Motor neuron (in vitro differentiated cells): ENCODE results near the gene INTS14. TPM values are rescaled to one million over a fixed set of nuclear protein-coding genes. Genes with fewer than 3 reads are reported as not detected.

Source experiments
- ATAC-seq, 8 experiments: fragments of 200-7000 bp; cut with Tn5 transposase; replicated peaks in 6 of 8; 2 replicates each; pipeline ENCODE4 v1.8.0; 2021; ENCODE audit warnings: mild to moderate bottlenecking in 8 of 8, moderate library complexity in 8 of 8
- H3K27ac ChIP-seq, 2 donors: fragments of 250-450 bp; sonication (Bioruptor Pico); 2 replicates each; pipeline ENCODE4 v1.9.0; 2021; ENCODE audit warnings: antibody characterized with exemption in 2 of 2, mild to moderate bottlenecking in 2 of 2, moderate library complexity in 1 of 2
- H3K4me1 ChIP-seq, 2 donors: fragments of 250-450 bp; sonication (Bioruptor Pico); replicated peaks in 1 of 2; 2 replicates each; pipeline ENCODE4 v1.6.1; 2021; ENCODE audit warnings: antibody characterized with exemption in 2 of 2, mild to moderate bottlenecking in 2 of 2, moderate library complexity in 1 of 2
- H3K4me3 ChIP-seq, 5 donors: fragments of 250-450 bp; sonication (Bioruptor Pico); 2 replicates each; pipeline ENCODE4 v1.9.0; 2021; ENCODE audit warnings: antibody characterized with exemption in 5 of 5, mild to moderate bottlenecking in 5 of 5, moderate library complexity in 4 of 5
- WGBS, 10 experiments: fragments of 450-650 bp; shearing (Covaris generic); methylation state at CpG; one replicate each; pipeline ENCODE4 v1.0.0; 2022; 5-methylcytosine and 5-hydroxymethylcytosine counted together
- in situ Hi-C, 9 experiments: fragments of 400-800 bp; cut with MboI; loops; one replicate each; pipeline ENCODE4 v1.15.0; 2021; ENCODE audit warnings: low sequenced_read_pairs in 9 of 9, low pct_unique_long_range_greater_than_20kb in 2 of 9; ENCODE audit not compliant: unreplicated experiment in 9 of 9
- total RNA-seq, 8 experiments: library from RNA; unstranded; fragments of 300-600 nt; gene quantifications; 2 replicates each; pipeline versions ENCODE4 v1.2.3 to v1.2.4, GENCODE V29; 2022

INTS14 gene
- total RNA-seq, 8 experiments from 2014 or later: 27.6 to 46.8 (median 32.9) TPM

DNA sequence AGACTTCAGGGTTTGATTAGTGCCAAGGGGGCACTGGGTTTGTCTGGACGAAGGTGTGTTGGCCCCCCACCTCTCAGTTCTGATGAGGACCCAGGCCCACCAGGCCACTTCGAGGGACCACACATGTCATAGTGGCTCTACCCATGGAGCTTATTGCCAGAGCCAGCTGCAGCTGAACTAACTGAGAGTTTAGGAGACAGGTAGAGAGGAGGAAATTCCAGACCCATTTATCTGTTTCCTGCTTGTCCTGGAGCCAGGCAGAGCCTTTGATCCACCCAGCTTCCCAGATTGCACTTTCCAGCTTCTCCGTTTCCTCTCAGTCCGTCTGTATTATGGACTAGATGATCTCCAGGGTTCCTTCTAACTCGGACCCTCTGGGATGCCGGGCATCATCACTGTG lies 31.7 kb upstream of the INTS14 start:
- in situ Hi-C loops: no loop called here
- H3K4me1 ChIP-seq: peaks cover 14 to 15% of the 10 kb centered on the region in 2 donors
- 20 to 92% (median 84%) methylated on average over 1 to 4 of the region's 6 CpGs; no CpG with 5 or more reads in 4 of the 10 experiments for WGBS, 10 experiments
- no peak overlapping the region for H3K4me3 ChIP-seq
- no peak for ATAC-seq
- peak overlapping the region in 1 of 2 donors; percentile 75 for H3K27ac ChIP-seq

GRCh38 chr15:65641768-65642475 lies 31.0 kb upstream of the INTS14 start:
- no peak overlapping the region for H3K4me3 ChIP-seq
- peak overlapping the region; percentile 2 to 75 for H3K27ac ChIP-seq
- H3K4me1 ChIP-seq: peaks cover 14 to 15% of the 10 kb centered on the region in 2 donors
- WGBS, 10 experiments: 12 to 100% (median 20%) methylated on average over 1 to 4 of the region's 6 CpGs; no CpG with 5 or more reads in 3 of the 10 experiments
- in situ Hi-C loops: no loop called here
- ATAC-seq: peak; percentile 51 to 91 (median 80)

DNA sequence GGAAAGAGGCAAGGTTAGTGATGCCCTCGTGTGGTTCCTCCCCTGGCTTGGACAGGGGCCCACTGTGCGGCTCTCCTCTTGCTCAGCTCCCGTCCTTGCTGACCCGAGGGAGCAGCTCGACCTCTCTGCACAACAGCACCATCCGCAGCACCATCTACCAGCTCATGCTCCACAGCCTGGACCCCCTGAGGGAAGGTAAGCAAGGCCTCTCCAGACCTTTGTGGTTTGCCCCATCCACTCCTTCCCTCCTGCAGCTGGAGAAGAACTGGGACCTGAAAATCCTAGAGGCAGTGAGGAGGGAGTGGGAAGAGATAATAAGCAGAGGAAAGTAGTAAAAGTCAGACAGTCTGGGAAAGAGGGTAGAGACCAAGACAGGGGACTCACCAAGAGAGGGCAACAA lies 28.6 kb upstream of the INTS14 start:
- 35 to 100% (median 73%) methylated on average over 1 to 6 of the region's 6 CpGs; no CpG with 5 or more reads in 6 of the 10 experiments for WGBS, 10 experiments
- no peak for ATAC-seq
- no peak overlapping the region for H3K4me3 ChIP-seq
- in situ Hi-C loops: no loop called here
- peaks cover 14 to 15% of the 10 kb centered on the region in 2 donors for H3K4me1 ChIP-seq
- no peak overlapping the region for H3K27ac ChIP-seq

DNA sequence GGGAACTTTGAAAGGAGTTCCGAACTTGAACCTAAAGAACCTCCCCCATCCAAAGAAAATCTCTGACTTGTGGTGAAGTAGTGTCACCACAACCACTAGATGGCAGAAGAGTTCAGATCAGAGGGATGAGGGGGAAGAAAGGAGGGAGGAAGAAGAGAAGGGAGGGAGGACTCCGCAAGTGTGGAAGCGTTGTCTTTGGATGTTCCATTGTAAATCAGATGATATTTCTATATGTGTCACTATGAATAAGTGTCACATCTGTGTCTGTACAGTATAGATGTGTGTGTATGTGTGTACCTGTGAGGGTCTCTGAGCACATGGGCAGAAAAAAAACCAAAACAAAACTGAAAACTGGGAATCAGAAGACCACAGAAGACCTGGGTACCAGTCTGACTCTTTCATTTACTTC lies 27.8 kb upstream of the INTS14 start:
- 0 to 29% (median 13%) methylated on average over 1 to 3 of the region's 3 CpGs; no CpG with 5 or more reads in 1 of the 10 experiments for WGBS, 10 experiments
- in situ Hi-C loops: no loop called here
- no peak overlapping the region for H3K4me3 ChIP-seq
- H3K27ac ChIP-seq: no peak overlapping the region
- H3K4me1 ChIP-seq: peaks cover 14 to 15% of the 10 kb centered on the region in 2 donors
- ATAC-seq: peak in 7 of 8 experiments; percentile 35 to 82 (median 66)

DNA sequence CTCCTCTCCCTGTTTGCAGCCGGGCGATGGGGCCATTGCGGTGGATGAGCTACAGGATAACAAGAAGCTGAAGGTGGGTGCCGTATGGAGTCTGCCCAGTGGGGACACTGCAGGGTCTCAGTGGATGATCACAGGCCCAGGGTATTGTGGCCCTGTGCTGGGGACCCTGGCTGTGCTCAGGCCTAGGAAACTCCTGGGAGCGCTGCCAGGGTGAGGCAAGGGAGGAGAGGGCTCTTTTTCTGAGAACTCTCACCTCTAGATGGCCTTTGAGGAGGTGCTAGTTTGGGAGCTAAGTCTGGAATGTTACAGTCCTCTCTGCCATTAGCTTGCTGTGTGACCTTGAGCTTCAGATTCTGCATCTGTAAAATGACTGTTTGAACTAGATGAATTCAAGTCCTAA lies 27.2 kb upstream of the INTS14 start:
- Histone ChIP-seq H3K4me3 (no peak overlapping the region), H3K27ac (no peak overlapping the region), H3K4me1 (peaks cover 14 to 15% of the 10 kb centered on the region in 2 donors)
- WGBS, 10 experiments: 13 to 100% (median 88%) methylated on average over 1 to 5 of the region's 5 CpGs; no CpG with 5 or more reads in 4 of the 10 experiments
- in situ Hi-C loops: no loop called here
- ATAC-seq: no peak

GRCh38 chr15:65634356-65634755 lies 23.4 kb upstream of the INTS14 start:
- Histone ChIP-seq H3K27ac (no peak overlapping the region), H3K4me3 (no peak overlapping the region), H3K4me1 (no peaks in the 10 kb centered on the region)
- peak in 2 of 8 experiments; percentile 43 to 45 for ATAC-seq
- 9 to 100% (median 79%) methylated on average over 1 of the region's 1 CpG for WGBS, 10 experiments
- in situ Hi-C loops: no loop called here

DNA sequence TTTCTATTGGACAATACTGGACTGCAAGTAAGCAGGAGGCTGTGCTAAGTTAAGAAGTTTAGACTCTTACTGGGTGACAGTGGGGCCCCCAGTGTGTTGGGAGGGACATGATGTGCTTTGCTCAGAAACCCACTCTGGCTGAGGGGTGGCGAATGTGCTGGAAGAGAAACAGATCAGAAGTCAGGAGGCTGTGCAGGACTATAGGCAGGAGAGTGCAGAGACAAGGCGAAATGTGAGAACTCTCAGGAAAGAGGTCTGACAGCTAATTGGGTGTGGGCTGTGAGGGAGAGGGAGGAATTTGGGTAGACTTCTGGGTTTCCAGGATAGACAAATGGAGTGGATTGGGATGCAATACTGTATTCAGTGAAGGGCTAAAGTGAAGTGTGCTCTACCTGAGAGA lies 22.8 kb upstream of the INTS14 start:
- Histone ChIP-seq H3K4me1 (no peaks in the 10 kb centered on the region), H3K27ac (no peak overlapping the region), H3K4me3 (no peak overlapping the region)
- in situ Hi-C loops: no loop called here
- 46 to 100% (median 84%) methylated on average over 1 to 2 of the region's 2 CpGs; no CpG with 5 or more reads in 2 of the 10 experiments for WGBS, 10 experiments
- ATAC-seq: no peak

GRCh38 chr15:65632780-65633375 lies 21.9 kb upstream of the INTS14 start:
- 60 to 100% (median 85%) methylated on average over 1 to 4 of the region's 4 CpGs; no CpG with 5 or more reads in 2 of the 10 experiments for whole genome bisulfite sequencing, 10 experiments
- Histone ChIP-seq H3K4me1 (no peaks in the 10 kb centered on the region), H3K4me3 (no peak overlapping the region), H3K27ac (no peak overlapping the region)
- no peak for ATAC-seq
- in situ Hi-C loops: no loop called here

- ATAC-seq: no peak
- Histone ChIP-seq H3K27ac (no peak overlapping the region), H3K4me1 (no peaks in the 10 kb centered on the region), H3K4me3 (no peak overlapping the region)
- in situ Hi-C loops: no loop called here
- WGBS, 10 experiments: 85 to 100% (median 96%) methylated on average over 1 to 6 of the region's 6 CpGs; no CpG with 5 or more reads in 3 of the 10 experiments
These were observed 20.6 kb upstream of the INTS14 start for GRCh38 chr15:65631503-65631902.

DNA sequence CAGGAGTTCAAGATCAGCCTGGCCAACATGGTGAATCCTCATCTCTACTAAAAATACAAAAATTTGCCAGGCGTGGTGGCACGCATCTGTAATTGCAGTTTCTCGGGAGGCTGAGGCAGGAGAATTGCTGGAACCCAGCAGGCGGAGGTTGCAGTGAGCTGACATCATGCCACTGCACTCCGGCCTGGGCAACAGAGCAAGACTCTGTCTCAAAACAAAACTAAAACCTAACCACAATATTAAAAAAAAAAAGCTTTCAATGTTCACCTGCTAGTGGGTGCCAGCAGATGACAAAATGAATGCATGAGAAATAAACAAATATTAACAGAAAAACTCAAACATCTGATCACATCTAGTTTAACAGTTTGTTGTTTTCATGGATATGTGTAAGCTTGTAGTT lies 19.8 kb upstream of the INTS14 start:
- ATAC-seq: no peak
- no peak overlapping the region for H3K4me3 ChIP-seq
- no peaks in the 10 kb centered on the region for H3K4me1 ChIP-seq
- in situ Hi-C loops: no loop called here
- H3K27ac ChIP-seq: no peak overlapping the region
- 47 to 100% (median 100%) methylated on average over 1 to 4 of the region's 5 CpGs; no CpG with 5 or more reads in 4 of the 10 experiments for WGBS, 10 experiments

DNA sequence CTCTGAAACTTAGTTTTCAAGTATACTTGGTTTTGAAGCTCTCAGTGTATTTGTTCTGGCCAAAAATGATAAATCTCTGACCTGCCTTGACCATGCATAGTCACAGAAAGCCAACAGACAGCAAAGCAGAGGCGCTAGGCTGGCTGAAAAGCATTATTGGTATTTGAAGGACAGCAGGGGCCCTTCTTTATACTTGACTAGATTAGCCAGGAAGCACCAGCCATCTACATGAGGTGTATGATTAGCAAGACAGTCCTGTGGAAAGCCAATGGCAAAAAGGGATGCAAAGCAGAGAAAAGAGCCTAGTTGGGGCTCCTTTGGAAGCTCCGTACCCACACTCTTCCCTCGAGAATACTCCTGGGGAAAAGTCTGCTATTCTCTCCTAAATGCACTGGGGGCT lies 18.6 kb upstream of the INTS14 start:
- H3K4me3 ChIP-seq: no peak overlapping the region
- no peak overlapping the region for H3K27ac ChIP-seq
- no peak for ATAC-seq
- in situ Hi-C loops: no loop called here
- WGBS, 10 experiments: 64 to 100% (median 93%) methylated on average over 1 to 3 of the region's 3 CpGs; no CpG with 5 or more reads in 3 of the 10 experiments
- H3K4me1 ChIP-seq: no peaks in the 10 kb centered on the region

DNA sequence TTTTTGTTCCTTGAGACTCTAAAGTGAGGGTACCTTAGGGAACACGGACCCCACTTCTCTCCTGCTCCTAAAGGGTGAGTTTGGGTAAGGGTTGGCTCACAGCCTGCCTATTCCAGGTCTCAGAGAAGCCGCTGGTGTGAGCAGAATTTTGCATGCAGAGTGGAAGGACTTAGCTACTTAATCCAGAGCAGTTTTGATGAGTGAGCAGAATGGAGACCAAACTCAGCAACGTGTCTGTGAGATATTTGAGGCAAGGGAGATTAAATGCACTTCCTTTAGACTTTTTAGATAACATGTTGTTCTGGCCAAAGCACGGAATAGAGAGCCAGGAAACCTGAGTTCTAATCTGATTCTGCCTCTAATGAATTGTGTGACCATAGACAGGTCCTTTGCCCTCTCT lies 15.9 kb upstream of the INTS14 start:
- Histone ChIP-seq H3K27ac (no peak overlapping the region), H3K4me1 (no peaks in the 10 kb centered on the region), H3K4me3 (no peak overlapping the region)
- in situ Hi-C loops: no loop called here
- no peak for ATAC-seq
- WGBS, 10 experiments: 20 to 93% (median 58%) methylated on average over 1 to 4 of the region's 4 CpGs; no CpG with 5 or more reads in 1 of the 10 experiments

DNA sequence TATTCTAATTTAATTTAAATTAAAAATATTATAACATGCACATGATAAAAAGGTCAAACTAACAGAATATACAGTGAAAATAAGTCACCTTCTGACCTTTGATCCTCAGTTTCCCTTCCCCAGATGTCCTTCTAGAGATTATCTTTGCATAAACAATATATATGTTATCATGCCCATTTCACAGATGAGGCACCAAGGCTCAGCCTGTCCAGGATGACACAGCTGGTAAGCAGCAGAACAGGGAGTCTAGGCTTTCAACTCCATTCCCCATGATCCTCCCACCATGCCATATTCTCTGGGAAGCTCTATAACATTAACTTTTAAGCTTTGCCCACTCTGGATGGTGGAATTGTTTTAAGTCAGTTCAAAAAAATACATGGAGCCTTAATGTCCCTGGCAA lies 12.2 kb upstream of the INTS14 start:
- H3K27ac ChIP-seq: no peak overlapping the region
- in situ Hi-C loops: no loop called here
- H3K4me1 ChIP-seq: no peaks in the 10 kb centered on the region

More for the DNA sequence above, 12.2 kb upstream of the INTS14 start:
- no peak overlapping the region for H3K4me3 ChIP-seq
- ATAC-seq: no peak
